GM21526 (cell line): ENCODE data around the gene OR6C65.

Experiments used
- ATAC-seq: cut with Tn5 transposase; IDR thresholded peaks from one replicate; pipeline ENCODE4 v1.9.1; 2021; ENCODE audit warnings: moderate library complexity; ENCODE audit not compliant: unreplicated experiment, low FRiP score

Gene OR6C65

GRCh38 chr12:55445357-55445756 is 45.0 kb downstream of the OR6C65 start:
- ATAC-seq, result no peak

GRCh38 chr12:55446326-55446725 is 46.0 kb downstream of the OR6C65 start:
- no peak for ATAC-seq

- no peak for ATAC-seq
Measured at GRCh38 chr12:55448825-55449224, 48.5 kb downstream of the OR6C65 start.
